GM19025 (cell line): ENCODE results near the gene TBC1D22A.

Source experiments
- ATAC-seq: cut with Tn5 transposase; IDR thresholded peaks from one replicate; pipeline ENCODE4 v1.9.1; 2021; ENCODE audit warnings: mild to moderate bottlenecking, low read depth, moderate library complexity; ENCODE audit not compliant: unreplicated experiment

TBC1D22A gene

DNA sequence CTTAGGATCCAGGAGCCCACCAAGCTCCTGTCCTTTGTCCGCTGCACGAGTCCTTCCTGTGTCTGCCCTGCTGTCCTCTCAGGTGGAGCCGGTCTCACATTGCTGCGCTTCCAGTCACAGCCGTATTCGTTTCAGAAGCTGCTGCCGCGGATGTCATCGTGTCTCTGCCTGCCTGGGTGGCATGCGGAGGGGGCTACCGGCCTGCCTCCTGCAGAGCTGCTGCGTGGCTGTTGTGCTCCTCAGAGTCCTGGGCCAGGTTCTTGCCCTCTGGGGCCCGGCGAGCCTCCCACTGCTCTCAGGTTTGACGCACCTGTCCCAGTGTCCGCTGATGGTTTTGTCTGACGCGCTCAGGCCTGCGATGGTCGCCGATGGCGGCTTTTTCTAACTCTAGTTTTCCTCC lies 254.2 kb downstream of the TBC1D22A start:
- ATAC-seq = no peak

DNA sequence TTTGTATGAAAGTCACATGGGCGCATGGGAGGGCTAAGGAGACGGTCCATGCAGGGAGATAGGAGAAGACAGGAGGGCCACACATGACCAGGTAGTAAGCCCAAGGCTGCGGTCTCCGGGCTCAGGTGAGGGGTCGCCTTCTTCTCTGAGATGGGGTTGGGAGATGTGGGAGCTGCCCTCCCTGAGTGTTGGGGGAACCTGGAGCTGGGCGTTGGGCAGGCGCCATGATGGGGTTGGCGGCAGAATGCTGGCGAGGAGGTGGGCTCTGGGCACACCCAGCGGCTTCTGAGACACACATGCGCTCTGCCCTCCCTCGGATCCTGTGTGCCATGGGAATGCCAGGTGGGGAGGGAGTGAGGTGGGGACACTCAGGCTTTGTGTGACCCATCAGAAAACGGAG lies 254.8 kb downstream of the TBC1D22A start:
- ATAC-seq = no peak

DNA sequence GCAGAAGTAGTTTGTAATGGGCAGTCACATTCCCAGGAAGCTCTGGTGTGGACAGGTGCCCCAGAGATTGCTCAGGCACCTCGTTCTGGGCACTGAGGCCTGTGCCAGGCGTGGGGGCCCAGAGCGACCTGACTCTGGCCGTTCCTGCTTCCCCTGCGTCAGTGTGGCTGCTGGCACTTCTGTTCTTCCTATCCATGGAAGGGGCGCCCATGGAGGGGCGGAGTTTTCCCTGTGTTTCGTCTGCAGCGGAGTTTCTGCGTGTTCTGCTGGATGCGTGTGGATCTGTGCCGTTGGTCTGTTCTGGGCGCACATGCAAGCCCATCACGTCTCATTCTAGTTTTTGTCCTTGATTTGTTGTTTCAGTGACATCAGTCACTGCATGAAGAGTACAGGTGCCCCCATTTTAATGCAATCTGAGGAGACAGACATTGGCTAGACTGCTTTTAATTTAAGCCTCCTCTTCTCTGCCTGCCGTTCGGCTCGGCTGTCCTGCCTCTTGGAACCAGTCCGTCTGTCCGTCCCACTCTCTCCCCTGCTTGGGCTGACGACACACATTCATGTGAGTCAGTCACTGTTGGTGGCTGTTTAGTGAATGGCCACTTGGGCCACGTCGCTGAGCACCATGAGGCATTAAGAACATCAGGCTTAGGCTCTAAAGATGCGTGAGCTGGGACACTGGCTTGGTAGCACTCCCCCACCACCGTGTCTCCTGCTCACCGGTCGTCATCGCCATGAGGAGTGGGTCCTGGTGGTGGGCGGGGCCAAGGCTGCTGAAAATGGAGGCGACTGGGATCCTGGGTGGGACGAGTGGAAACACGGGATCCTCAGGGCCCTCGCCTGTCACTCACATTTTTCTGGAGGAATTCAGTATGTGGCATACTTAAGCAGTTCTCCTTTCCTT lies 255.8 kb downstream of the TBC1D22A start:
- no peak for ATAC-seq

DNA sequence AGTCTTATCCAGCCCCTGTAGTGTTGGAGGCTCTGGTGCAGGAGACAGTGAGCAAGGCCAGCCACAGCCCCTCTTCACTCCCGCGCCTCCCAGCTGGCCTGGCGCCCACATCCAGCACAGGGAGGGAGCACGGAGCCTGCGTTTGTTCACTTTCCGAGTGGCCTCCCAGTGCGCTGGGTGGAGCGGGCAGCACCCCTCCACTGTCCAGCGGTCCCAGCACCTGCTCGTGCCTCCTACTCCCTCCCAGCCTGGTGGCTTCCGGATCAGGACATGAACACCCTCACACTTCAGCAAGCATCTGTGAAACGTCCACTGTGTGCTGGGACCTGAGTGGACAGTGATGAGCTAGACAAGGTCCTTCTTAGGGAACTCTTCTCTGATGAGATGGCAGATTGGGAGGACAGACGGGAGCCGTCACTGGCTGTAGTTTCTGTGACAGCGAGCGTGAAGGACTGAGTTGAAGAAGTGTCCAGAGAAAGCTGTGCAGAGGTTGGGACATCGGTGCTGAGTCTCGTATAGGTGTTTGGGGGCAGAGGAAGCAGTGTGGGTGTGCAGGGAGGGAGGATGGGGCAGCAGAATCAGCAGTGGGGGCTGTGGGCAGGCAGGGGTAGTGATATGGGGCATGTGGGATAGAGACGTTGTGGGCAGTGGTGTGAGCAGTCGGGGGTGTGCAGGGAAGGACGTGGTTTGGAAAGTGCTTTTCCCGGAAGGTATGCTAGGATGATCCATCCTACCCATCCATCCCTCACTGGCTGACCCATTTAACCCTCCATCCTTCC lies 256.8 kb downstream of the TBC1D22A start:
- no peak for ATAC-seq

DNA sequence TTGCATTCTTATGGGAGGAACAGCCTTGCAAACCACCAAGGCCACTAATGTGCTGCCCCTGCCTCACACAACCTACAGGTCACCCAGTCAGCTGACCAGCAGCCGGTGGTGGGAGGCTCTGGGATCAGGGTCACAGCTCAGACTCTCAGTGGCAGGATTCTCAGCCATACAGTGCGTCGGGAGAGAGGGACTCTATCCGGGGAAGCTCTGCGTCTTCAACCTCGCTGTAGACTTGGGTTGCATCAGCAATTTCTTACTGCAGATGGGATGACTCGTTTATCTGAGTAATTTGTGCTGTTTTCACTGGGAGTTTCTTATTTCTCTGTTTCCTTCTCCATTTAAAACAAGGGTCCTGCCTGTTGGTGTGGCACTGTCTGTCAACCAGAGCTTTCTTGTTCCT lies 257.7 kb downstream of the TBC1D22A start:
- ATAC-seq = no peak

DNA sequence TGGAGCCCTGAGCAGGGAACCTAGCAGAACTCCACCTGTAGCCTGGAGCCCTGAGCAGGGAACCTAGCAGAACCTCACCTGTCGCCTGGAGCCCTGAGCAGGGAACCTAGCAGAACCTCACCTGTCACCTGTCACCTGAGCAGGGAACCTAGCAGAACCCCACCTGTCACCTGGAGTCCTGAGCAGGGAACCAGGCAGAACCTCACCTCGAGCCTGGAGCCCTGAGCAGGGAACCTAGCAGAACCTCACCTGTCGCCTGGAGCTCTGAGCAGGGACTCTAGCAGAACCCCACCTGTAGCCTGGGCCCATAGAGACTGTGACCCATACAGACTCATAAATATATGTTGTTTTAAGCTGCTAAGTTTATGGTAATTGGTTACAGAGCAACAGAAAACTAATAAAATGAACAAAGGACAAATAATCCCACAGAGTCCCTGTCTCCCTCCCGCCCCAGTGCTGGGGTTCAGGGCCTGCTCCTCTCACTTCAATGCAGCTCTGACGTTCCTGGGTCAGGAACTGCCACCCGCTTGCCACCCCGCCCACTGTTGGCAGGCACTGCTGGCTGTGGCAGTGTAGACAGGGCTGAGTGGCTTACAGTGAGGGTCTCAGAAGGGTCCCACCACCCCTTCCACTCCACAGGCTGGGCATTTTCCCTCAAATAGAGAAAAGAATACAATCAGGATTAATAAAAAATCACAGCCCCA lies 259.1 kb downstream of the TBC1D22A start:
- ATAC-seq = no peak

DNA sequence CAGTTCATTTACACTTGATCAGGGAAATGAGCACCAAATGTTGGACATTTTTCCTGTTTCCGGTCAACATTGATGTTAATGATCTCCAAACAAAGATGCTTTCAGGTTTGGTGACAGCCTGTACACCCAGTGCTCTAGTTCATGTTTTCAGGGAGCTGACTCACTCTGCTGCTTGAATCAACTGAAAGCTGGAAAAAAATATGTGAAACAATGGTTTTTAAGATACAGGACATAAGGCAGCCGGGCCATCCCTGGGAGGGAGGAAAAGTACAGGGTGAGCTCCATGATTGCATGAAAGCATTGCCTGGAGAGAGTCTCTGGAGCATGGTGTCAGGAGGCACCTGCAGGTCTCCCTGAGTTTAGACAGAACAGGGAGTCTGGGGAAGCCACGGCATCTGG lies 259.6 kb downstream of the TBC1D22A start:
- ATAC-seq = no peak

DNA sequence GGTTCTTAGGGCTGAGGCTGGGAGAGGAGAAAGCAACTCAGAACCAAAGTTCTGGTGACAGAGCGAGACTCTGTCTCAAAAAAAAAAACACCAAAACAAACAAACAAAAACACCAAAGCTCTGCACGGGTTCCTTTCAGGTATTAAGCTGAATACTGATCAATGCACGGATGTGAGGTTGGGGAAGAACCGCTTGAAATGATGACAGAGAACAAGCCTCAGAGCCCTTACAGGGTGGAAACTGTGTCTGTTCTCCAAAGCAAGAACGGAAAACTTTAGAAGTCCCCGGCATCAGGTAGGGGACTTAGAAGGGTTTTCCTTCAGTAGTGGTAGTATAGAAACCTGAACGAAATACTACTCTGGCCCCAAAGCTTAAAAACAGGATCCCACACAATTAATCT lies 260.0 kb downstream of the TBC1D22A start:
- ATAC-seq = no peak

DNA sequence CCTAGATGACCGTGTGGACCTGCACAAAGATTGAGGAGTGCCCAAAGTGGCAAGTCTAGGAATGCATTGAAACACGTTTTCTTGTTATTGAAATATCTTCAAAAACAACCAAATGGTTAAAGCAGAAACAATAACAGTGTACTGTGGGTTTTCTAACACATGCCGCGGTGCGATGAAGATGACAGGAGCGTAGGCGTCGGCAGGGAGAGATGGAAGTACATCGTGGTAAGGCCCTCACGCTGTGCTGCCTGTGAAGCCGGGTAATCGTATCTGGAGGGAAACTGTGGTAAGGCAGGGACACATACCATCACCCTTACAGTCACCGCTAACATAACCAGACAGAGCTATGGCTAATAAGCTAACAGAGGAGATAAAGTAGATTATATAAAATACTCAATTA lies 261.4 kb downstream of the TBC1D22A start:
- ATAC-seq = no peak

DNA sequence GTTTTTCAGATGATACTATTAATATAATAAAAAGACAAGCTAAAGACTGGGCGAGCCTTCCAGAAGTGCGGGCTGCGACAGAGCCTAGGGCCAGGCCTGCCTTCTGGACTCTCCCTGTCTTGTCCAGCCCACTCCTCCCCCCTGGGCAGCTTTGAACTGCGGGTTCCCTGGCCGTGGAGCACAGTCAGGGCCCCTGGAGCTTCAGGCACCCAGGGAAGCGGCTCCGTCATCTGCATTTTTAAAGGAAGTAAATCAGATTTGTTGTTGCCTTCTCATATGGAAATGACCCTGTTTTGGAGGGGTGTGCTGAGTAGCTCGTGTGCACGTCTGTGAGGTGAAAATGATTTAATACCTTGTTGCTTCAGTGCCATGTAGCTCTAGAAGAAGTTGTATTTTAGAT lies 265.3 kb downstream of the TBC1D22A start:
- no peak for ATAC-seq

DNA sequence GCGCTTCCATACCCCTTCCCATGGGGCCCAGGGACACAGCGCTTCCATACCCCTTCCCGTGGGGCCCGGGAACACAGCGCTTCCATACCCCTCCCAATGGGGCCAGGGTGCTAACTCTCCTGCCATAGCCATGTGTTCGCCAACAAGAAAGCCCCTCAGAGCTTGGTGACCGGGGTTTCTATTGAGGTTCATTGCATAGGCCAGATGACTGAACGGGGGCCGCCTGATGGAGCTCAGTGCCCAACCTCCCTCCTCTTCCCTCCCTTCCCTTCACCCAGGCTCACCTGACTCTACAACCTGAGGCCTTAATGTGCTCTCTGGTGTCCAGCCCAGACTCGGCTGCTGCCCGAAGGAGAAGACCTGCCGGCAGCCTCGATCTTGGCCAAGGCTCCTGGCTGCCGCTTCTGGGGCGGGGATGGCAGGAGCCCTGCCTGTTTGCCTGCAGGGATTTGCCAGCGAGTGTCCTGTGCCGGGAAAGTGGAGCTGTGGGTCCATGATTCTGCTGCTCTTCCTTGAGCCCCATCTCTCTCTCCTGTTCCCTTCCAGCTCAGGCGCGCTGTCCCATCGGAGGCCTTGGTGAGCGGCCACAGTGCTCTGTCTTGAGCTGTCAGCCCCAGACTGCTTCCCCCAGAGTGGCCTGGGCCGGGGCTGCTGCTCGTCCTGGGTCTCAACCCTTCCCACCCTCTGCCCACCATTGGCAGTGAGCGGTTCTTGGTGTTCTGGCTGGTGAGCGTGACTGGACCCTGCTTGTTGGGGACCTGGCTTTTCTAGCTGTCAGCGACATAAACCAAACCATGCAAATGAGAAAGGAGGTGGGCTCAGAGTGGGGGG lies 267.0 kb downstream of the TBC1D22A start:
- no peak for ATAC-seq

DNA sequence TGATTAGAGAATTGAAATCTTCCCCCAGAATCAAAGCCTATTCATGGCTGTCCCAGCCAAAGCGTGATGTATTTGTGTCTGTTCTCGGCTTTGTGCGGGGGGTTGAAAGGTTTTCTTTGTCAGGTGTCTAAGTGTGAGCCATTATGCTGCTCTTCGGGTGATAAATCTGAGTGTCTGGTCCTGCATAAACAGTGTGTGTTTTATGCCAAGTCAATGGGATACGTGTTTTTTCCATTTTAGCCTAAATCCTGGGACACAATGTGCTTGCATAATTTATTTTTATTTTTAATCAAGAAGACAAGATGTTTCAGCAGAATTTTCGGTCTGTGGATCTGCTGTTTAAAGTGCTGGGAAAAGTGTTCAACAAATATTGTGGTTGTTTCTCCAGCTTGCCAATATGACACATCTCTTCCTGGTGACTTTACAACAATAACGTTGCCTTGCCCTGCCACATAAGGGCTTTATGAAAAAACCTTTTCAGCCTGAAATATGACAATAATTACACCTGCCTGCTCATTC lies 267.8 kb downstream of the TBC1D22A start:
- ATAC-seq = no peak

DNA sequence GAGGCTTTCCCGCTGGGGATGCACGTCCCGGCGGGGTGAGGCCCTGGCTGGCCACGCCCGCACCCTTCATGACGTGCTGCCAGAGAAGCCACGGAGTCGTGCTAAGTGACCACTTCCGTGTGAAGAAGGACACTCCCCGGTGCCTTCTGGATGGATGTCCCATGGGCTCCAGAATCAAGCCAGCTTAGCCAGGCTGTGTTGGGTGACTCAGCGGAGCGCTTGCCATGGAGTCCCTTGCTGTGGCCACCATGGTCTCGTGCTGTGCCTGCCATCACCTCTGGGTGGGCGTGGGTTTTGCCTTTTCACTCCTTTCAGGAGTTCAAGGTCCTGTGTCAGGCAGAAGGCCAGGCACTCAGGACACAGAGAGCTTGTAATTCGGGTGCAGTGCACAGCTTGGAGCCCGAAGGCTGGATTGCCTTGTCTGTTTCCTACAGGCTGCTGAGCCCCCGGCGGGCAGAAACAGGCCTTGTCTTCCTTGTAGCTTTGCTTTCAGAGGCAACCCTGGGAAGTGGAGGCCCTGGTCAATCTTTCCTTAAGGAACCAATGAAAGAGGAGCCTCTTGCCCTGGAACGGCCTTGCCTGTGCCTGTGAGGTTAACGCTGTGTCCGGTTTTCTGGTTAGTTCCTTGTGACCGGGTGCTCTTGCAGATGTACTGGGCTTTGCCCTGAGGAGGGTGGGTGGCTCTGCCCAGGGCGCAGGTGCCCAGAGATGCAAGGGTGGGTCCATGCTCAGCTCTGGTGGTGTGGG lies 268.6 kb downstream of the TBC1D22A start:
- no peak for ATAC-seq

DNA sequence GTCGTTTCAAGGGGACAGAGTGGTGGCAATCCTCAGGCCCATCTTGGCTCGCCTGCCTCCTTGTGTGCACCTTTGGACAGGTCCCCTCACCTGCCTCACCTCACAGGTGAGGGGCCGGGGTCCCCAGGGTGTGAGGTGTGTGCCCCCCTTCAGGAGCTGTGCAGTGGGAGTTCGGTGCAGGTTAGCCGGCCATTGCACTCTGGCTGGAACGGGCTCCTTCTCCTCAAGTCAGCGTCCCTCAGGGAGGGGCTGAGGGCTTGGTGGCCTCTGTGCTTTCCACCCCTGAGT lies 269.1 kb downstream of the TBC1D22A start:
- ATAC-seq = no peak

DNA sequence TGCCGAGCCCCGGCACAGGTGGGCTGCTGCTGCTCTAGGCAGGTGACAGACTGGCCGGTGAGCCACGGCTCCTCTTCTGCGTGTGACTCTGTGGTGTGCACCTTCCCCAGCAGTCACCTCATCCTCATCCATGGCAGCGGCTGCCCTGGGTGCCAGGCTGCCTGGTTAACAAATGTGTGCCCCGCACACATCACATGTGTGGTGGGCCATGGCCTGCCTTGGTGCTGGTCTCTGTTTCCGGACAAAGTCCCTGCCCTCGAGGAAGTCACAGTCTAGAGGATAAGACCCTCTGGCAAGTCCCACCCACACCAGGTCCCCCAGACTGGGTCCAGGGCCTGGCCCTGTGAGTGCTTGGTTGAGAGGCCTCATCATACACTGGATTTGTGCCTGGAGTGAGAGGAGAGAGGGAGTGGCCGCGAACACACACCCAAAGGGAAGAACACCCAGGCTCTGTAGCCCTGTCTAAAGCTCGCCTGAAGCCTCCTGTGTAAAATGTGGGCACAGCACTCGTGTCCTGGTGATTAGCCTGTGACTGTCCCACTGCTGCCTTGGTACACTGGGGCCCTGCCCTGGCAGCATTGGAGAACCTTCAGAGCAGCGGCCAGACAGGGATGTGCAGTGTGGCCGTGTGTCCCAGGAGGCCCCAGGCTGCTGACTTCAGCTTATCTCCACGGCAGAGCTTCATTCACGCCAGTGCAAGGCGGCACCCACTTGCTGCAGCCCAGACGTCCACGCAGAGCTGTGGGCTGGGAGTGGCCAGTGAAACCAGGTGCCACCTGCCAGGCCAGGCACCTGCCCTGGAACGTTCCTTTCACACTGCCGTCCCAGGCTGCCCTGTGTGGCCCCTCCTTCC lies 269.9 kb downstream of the TBC1D22A start:
- ATAC-seq = no peak

DNA sequence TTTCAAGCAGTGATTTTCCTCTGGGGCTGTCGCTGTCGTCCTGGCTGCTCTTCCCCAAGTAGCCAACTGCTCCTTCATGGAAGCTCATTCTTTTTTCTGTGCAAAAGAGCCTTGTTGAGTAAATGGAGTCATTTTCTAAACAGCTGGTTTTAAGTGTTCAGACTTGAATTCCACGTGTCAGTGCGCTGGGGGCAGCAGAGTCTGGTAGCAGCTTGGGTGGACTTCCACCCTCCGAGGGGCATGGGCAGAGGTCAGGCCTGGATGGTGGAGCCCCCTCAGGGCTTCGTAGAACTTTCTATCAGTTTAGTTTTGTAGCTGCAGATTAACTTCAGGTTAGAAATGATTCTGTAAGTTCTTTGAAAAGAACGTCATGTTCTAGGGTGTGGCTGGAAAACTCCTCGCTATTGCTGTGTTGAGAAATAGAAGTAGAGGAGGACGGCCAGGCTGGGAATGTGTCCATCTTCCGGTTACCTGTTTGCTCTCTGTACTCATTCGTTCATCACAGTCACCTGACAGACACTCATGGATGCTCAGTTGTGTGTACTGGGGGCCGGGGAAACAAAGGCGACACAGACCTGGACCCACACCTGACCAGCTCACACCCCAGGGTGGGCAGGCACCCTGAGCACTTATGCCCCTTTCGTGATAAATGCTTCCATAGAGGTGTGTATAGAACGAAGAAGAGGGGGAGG lies 270.7 kb downstream of the TBC1D22A start:
- ATAC-seq = no peak

DNA sequence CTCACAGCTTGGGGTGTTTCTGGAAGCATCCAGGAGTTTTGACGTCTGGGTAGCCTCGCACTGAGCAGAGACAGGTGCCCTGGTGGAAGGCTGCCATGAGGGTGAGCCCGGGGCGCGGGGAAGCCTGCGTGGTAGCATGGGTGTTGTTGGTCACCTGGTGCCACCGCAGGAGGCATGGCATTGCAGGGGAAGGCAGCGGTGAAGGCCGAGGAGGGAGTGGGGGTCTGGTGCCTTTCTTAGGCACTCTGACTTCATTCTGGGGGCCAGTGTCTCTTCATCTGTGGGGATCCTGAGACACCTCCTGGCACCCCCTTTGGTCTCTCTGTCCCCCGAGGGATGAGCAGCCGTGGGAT lies 271.2 kb downstream of the TBC1D22A start:
- ATAC-seq = no peak

DNA sequence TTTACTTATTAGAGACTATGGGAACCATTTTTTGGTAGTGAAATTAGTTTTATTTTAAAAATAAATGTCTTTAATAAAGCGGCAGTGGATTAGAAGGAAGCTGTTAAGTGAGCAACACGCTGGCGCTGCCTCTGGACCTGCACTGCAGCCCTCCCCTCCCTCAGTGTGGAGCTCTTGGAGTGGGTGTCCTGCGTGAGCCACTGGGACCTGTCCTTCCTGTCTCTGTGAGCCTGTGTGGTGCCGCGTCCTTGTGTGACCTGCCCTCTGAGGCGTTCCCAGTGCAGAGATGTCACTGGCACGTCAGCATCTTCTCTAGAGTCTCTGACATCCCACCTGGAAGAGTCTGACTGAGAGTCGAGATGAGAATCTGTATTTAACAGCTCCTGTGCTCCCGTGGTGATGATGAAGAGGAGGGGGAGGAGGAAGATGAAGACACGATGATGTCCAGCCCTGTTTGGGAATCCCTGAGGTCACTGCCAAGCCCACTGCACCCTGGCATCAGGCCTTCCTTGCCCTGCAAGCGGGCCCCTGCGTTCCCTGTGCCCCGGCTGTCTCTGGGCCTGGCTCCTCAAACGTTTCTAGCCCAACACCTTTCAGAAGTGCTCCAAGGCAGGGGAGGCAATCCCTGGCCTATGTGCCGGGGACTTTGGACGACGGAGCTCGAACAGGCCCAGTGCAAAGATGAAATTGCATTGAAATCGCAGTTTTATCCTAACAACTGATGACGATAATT lies 271.8 kb downstream of the TBC1D22A start:
- ATAC-seq = no peak
